GM20000 (cell line): Measurements from ENCODE around the gene SENP1.
"Not testable (repeated sequence)": the region's sequence is repeated elsewhere in the genome, so short reads cannot be mapped to it uniquely, and the experiment has no call there.

Experiments used
- DNase-seq: peaks from one replicate; pipeline ENCODE4 v3.0.0; 2012; ENCODE audit warnings: low spot score
- CTCF ChIP-seq: IDR thresholded peaks from 2 replicates; pipeline ENCODE4 v1.5.1; 2012; ENCODE audit warnings: mild to moderate bottlenecking, control low read depth; ENCODE audit errors: extremely low read depth, missing control alignments

Gene SENP1

GRCh38 chr12:48132826-48133225 is 26.9 kb upstream of the SENP1 start:
- no peak for TF ChIP-seq CTCF
- DNase-seq, result no peak

- DNase-seq, result no peak
- no peak for TF ChIP-seq CTCF
Observed at GRCh38 chr12:48131517-48131916, 25.6 kb upstream of the SENP1 start.

- no peak for DNase-seq
Observed at GRCh38 chr12:48129376-48129775, 23.5 kb upstream of the SENP1 start.

GRCh38 chr12:48128800-48129199 is 22.9 kb upstream of the SENP1 start:
- no peak for TF ChIP-seq CTCF
- no peak for DNase-seq

More at GRCh38 chr12:48129376-48129775, 23.5 kb upstream of the SENP1 start:
- TF ChIP-seq CTCF, result no peak

- no peak for DNase-seq
- no peak for TF ChIP-seq CTCF
Observed at GRCh38 chr12:48126953-48127630, 21.2 kb upstream of the SENP1 start.

GRCh38 chr12:48125985-48126384 is 20.1 kb upstream of the SENP1 start:
- TF ChIP-seq CTCF, result no peak
- DNase-seq, result no peak

GRCh38 chr12:48125542-48125941 is 19.7 kb upstream of the SENP1 start:
- DNase-seq, result not testable (repeated sequence)

GRCh38 chr12:48123169-48123568 is 17.3 kb upstream of the SENP1 start:
- TF ChIP-seq CTCF, result no peak
- DNase-seq, result no peak
